C1 segment of cervical spinal cord (tissue), 14 donors: ENCODE data around the gene CNOT10.
"Not testable (repeated sequence)": the region's sequence is repeated elsewhere in the genome, so short reads cannot be mapped to it uniquely, and the experiment has no call there.

Experiments used
- DNase-seq, 14 donors: peaks; one replicate each; lab custom pipeline; 2025; lab: John Stamatoyannopoulos, UW

CNOT10 gene

GRCh38 chr3:32686713-32687112 is 1.7 kb downstream of the CNOT10 start:
- no peak for DNase-seq

- DNase-seq, result no peak
Observed at GRCh38 chr3:32691847-32692246, 6.9 kb downstream of the CNOT10 start.

GRCh38 chr3:32696523-32696922 is 11.5 kb downstream of the CNOT10 start:
- DNase-seq, result no peak

- no peak for DNase-seq
Observed at GRCh38 chr3:32698506-32698905, 13.5 kb downstream of the CNOT10 start.

- no peak for DNase-seq
Observed at GRCh38 chr3:32699429-32699828, 14.4 kb downstream of the CNOT10 start.

- no peak for DNase-seq
Observed at GRCh38 chr3:32700244-32700643, 15.3 kb downstream of the CNOT10 start.

GRCh38 chr3:32703491-32703972 is 18.5 kb downstream of the CNOT10 start:
- no peak for DNase-seq

GRCh38 chr3:32705232-32705631 is 20.2 kb downstream of the CNOT10 start:
- no peak for DNase-seq

GRCh38 chr3:32706348-32707025 is 21.5 kb downstream of the CNOT10 start:
- no peak for DNase-seq

- DNase-seq, result no peak
Observed at GRCh38 chr3:32707026-32707370, 22.0 kb downstream of the CNOT10 start.

GRCh38 chr3:32708672-32709283 is 23.8 kb downstream of the CNOT10 start:
- DNase-seq, result no peak

GRCh38 chr3:32709346-32709745 is 24.4 kb downstream of the CNOT10 start:
- no peak for DNase-seq

- DNase-seq, result no peak
Observed at GRCh38 chr3:32712506-32713055, 27.6 kb downstream of the CNOT10 start.

GRCh38 chr3:32713181-32713580 is 28.2 kb downstream of the CNOT10 start:
- no peak for DNase-seq

- no peak for DNase-seq
Observed at GRCh38 chr3:32719335-32719734, 34.3 kb downstream of the CNOT10 start.

- DNase-seq, result no peak
Observed at GRCh38 chr3:32719931-32720330, 34.9 kb downstream of the CNOT10 start.

GRCh38 chr3:32725721-32726120 is 40.7 kb downstream of the CNOT10 start:
- no peak for DNase-seq

- no peak for DNase-seq
Observed at GRCh38 chr3:32733631-32734229, 48.7 kb downstream of the CNOT10 start.

GRCh38 chr3:32734756-32735155 is 49.8 kb downstream of the CNOT10 start:
- no peak for DNase-seq

- DNase-seq, result not testable (repeated sequence)
Observed at GRCh38 chr3:32743470-32743869, 58.5 kb downstream of the CNOT10 start.

GRCh38 chr3:32743934-32744333 is 58.9 kb downstream of the CNOT10 start:
- no peak for DNase-seq

GRCh38 chr3:32751377-32751776 is 66.4 kb downstream of the CNOT10 start:
- no peak for DNase-seq

GRCh38 chr3:32755761-32756160 is 70.8 kb downstream of the CNOT10 start:
- no peak for DNase-seq
